ENCODE data around the gene MFSD6L. TPM values are rescaled to one million over a fixed set of nuclear protein-coding genes. Genes with fewer than 3 reads are reported as not detected.

MFSD6L gene
- total and polyA plus RNA-seq, 2 of the 13 experiments (the other 11 are each of a cell fraction or from before 2014, with no cell fraction given) = not detected

DNA sequence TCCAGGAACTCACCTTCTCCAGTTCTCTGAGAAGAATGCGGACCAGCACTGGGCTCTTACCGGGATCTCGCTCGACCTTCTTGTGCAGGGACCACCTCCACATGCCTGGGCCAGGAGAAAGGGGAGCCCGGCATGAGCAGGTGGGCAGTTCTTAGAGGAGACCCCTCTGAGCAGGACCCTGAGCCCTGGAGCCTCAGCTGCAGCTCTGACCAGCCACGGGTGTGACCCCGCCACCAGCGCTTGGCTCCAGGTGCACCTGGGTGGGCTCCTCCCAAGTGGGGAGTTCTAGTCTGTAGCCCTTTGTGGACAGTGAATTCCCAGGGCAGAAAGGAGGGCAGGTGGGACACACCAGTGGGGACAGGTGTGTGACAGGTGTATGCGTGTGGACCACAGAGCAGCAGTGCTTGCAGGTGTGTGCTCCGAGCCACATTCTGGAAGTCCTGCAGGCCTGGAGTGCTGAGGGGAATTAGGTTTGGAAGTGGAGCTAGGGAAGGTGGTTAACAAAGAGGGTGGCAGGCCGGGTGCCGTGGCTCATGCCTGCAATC lies 39.5 kb upstream of the MFSD6L start:
- Histone ChIP-seq H3K27ac (ENCODE audit: extremely low read length, insufficient read depth, low read length) (no peak overlapping the region), H3K4me2 (ENCODE audit: low read depth, low read length) (no peak overlapping the region), H3K4me3 (replicated peaks in 1 of 3; ENCODE audit: insufficient read depth in 1 of 3, low read depth in 2 of 3, low read length in 3 of 3) (no peak overlapping the region), H2AFZ (ENCODE audit: low read length) (no peak overlapping the region), H4K20me1 (ENCODE audit: insufficient read depth, low read length) (no peaks in the 10 kb centered on the region), H3K9ac (ENCODE audit: insufficient read depth, low read depth, low read length) (no peak overlapping the region), H3K36me3 (replicated peaks in 1 of 2; ENCODE audit: control insufficient read depth in 1 of 2, insufficient read depth in 2 of 2, low read length in 2 of 2) (no peaks in the 10 kb centered on the region), H3K27me3 (ENCODE audit: control insufficient read depth in 1 of 2, insufficient read depth in 2 of 2, low read length in 2 of 2) (peaks cover 3 to 11% of the 10 kb centered on the region in 2 experiments; a peak in 4 of 5 replicates), H3K79me2 (ENCODE audit: insufficient read depth, low read length) (no peaks in the 10 kb centered on the region), H3K9me3 (ENCODE audit: low read length) (no peaks in the 10 kb centered on the region), H3K4me1 (ENCODE audit: insufficient read depth, low read length) (no peaks in the 10 kb centered on the region)
- intact Hi-C loops (cut with micrococcal nuclease; ENCODE audit: unreplicated experiment) = no loop called here
- ChIA-PET CTCF (ENCODE audit: low intra/inter-chr PET ratio, low total read pairs) (no interaction called here), POLR2A (no interaction called here)
- in situ Hi-C loops (cut with HindIII; ENCODE audit: extremely low pct_ligation_motif_present, low pct_unique_long_range_greater_than_20kb) = no loop called here
- no TSS peak for BruUV-seq (replicated peaks)
- WGBS (ENCODE audit: low lambda C conversion rate) = 63% methylated on average over 5 of the region's 12 CpGs
- no peak for ATAC-seq
- TF ChIP-seq U2AF1 (optimal IDR thresholded peaks at IDR 0.05; ENCODE audit: low read depth, low read length) (no peak), ZKSCAN1 (IDR thresholded peaks at IDR 0.05; ENCODE audit: low read length) (no peak), RBAK (CRISPR knock-in tag; IDR thresholded peaks at IDR 0.05) (no peak), MTF2 (CRISPR knock-in tag; IDR thresholded peaks at IDR 0.05; ENCODE audit: borderline replicate concordance) (no peak)
- TF ChIP-seq, protein P1, sequence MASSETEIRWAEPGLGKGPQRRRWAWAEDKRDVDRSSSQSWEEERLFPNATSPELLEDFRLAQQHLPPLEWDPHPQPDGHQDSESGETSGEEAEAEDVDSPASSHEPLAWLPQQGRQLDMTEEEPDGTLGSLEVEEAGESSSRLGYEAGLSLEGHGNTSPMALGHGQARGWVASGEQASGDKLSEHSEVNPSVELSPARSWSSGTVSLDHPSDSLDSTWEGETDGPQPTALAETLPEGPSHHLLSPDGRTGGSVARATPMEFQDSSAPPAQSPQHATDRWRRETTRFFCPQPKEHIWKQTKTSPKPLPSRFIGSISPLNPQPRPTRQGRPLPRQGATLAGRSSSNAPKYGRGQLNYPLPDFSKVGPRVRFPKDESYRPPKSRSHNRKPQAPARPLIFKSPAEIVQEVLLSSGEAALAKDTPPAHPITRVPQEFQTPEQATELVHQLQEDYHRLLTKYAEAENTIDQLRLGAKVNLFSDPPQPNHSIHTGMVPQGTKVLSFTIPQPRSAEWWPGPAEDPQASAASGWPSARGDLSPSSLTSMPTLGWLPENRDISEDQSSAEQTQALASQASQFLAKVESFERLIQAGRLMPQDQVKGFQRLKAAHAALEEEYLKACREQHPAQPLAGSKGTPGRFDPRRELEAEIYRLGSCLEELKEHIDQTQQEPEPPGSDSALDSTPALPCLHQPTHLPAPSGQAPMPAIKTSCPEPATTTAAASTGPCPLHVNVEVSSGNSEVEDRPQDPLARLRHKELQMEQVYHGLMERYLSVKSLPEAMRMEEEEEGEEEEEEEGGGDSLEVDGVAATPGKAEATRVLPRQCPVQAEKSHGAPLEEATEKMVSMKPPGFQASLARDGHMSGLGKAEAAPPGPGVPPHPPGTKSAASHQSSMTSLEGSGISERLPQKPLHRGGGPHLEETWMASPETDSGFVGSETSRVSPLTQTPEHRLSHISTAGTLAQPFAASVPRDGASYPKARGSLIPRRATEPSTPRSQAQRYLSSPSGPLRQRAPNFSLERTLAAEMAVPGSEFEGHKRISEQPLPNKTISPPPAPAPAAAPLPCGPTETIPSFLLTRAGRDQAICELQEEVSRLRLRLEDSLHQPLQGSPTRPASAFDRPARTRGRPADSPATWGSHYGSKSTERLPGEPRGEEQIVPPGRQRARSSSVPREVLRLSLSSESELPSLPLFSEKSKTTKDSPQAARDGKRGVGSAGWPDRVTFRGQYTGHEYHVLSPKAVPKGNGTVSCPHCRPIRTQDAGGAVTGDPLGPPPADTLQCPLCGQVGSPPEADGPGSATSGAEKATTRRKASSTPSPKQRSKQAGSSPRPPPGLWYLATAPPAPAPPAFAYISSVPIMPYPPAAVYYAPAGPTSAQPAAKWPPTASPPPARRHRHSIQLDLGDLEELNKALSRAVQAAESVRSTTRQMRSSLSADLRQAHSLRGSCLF (CRISPR knock-in tag; IDR thresholded peaks at IDR 0.05; ENCODE audit: borderline replicate concordance) = no peak
- TF ChIP-seq, protein P2, sequence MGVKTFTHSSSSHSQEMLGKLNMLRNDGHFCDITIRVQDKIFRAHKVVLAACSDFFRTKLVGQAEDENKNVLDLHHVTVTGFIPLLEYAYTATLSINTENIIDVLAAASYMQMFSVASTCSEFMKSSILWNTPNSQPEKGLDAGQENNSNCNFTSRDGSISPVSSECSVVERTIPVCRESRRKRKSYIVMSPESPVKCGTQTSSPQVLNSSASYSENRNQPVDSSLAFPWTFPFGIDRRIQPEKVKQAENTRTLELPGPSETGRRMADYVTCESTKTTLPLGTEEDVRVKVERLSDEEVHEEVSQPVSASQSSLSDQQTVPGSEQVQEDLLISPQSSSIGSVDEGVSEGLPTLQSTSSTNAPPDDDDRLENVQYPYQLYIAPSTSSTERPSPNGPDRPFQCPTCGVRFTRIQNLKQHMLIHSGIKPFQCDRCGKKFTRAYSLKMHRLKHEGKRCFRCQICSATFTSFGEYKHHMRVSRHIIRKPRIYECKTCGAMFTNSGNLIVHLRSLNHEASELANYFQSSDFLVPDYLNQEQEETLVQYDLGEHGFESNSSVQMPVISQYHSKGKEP (CRISPR knock-in tag; IDR thresholded peaks at IDR 0.05) = no peak
- TF ChIP-seq, protein P3, sequence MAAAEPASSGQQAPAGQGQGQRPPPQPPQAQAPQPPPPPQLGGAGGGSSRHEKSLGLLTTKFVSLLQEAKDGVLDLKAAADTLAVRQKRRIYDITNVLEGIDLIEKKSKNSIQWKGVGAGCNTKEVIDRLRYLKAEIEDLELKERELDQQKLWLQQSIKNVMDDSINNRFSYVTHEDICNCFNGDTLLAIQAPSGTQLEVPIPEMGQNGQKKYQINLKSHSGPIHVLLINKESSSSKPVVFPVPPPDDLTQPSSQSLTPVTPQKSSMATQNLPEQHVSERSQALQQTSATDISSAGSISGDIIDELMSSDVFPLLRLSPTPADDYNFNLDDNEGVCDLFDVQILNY (CRISPR knock-in tag; conservative IDR thresholded peaks at IDR 0.05) = no peak
- TF ChIP-seq, protein P4, sequence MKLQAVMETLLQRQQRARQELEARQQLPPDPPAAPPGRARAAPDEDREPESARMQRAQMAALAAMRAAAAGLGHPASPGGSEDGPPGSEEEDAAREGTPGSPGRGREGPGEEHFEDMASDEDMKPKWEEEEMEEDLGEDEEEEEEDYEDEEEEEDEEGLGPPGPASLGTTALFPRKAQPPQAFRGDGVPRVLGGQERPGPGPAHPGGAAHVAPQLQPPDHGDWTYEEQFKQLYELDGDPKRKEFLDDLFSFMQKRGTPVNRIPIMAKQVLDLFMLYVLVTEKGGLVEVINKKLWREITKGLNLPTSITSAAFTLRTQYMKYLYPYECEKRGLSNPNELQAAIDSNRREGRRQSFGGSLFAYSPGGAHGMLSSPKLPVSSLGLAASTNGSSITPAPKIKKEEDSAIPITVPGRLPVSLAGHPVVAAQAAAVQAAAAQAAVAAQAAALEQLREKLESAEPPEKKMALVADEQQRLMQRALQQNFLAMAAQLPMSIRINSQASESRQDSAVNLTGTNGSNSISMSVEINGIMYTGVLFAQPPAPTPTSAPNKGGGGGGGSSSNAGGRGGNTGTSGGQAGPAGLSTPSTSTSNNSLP (IDR thresholded peaks at IDR 0.05; ENCODE audit: low read depth, low read length) = no peak
- TF ChIP-seq, protein P5, sequence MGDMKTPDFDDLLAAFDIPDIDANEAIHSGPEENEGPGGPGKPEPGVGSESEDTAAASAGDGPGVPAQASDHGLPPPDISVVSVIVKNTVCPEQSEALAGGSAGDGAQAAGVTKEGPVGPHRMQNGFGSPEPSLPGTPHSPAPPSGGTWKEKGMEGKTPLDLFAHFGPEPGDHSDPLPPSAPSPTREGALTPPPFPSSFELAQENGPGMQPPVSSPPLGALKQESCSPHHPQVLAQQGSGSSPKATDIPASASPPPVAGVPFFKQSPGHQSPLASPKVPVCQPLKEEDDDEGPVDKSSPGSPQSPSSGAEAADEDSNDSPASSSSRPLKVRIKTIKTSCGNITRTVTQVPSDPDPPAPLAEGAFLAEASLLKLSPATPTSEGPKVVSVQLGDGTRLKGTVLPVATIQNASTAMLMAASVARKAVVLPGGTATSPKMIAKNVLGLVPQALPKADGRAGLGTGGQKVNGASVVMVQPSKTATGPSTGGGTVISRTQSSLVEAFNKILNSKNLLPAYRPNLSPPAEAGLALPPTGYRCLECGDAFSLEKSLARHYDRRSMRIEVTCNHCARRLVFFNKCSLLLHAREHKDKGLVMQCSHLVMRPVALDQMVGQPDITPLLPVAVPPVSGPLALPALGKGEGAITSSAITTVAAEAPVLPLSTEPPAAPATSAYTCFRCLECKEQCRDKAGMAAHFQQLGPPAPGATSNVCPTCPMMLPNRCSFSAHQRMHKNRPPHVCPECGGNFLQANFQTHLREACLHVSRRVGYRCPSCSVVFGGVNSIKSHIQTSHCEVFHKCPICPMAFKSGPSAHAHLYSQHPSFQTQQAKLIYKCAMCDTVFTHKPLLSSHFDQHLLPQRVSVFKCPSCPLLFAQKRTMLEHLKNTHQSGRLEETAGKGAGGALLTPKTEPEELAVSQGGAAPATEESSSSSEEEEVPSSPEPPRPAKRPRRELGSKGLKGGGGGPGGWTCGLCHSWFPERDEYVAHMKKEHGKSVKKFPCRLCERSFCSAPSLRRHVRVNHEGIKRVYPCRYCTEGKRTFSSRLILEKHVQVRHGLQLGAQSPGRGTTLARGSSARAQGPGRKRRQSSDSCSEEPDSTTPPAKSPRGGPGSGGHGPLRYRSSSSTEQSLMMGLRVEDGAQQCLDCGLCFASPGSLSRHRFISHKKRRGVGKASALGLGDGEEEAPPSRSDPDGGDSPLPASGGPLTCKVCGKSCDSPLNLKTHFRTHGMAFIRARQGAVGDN (CRISPR knock-in tag; IDR thresholded peaks at IDR 0.05) = no peak
- FAIRE-seq = no peak
- DNase-seq (ENCODE audit: low spot score) = no peak
